ENCODE results near the gene RNASE4. TPM values are rescaled to one million over a fixed set of nuclear protein-coding genes. Genes with fewer than 3 reads are reported as not detected.
"Not testable (repeated sequence)": the region's sequence is repeated elsewhere in the genome, so short reads cannot be mapped to it uniquely, and the experiment has no call there.

Gene RNASE4
- total RNA-seq, 1 experiment from 2014 or later: 2.4 TPM

GRCh38 chr14:20659813-20660395 lies 24.5 kb upstream of the RNASE4 start:
- intact Hi-C loops (cut with micrococcal nuclease): no loop called here
- Mint-ChIP-seq H3K27me3 (ENCODE audit: insufficient read depth, unreplicated experiment) (peaks cover 25% of the 10 kb centered on the region), H3K36me3 (ENCODE audit: insufficient read depth, unreplicated experiment) (no peaks in the 10 kb centered on the region), H3K4me3 (ENCODE audit: unreplicated experiment) (no peak overlapping the region), H3K4me1 (ENCODE audit: insufficient read depth, unreplicated experiment) (peaks cover 13% of the 10 kb centered on the region), H3K27ac (ENCODE audit: low read depth, unreplicated experiment) (no peak overlapping the region), H3K9me3 (ENCODE audit: unreplicated experiment) (no peaks in the 10 kb centered on the region)
- BruUV-seq (replicated peaks): no TSS peak
- no peak for DNase-seq (ENCODE audit: unreplicated experiment)
- ChIA-PET POLR2A (no interaction called here), CTCF (interaction anchor here (1.2 to 1.3 kb wide), 2 partner anchors 30 to 51 kb away, joined by 4 read pairs; no protein-coding TSS in a partner anchor)
- TF ChIP-seq CTCF (IDR thresholded peaks at IDR 0.05; ENCODE audit: unreplicated experiment): no peak

DNA sequence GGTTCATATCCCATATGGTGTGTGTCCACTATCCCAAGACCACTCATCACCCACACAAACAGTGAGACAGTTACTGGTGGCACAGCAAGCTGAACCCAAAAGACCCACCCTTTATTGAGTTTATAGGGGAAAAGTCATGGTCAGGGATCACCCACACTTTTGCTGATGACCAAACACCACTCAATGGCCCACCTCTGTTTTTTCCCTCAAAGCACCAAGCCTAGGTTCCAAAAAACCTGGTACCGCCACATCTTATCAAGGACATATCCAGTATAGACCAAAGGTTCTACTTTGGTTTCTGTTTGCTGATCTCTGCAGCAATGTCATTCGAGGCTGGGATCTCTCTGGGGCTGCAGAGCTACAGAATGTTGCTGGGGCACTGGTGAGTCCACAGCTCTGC lies 23.2 kb upstream of the RNASE4 start:
- no peak for DNase-seq (ENCODE audit: unreplicated experiment)
- no peak for TF ChIP-seq CTCF (IDR thresholded peaks at IDR 0.05; ENCODE audit: unreplicated experiment)
- H3K4me1 Mint-ChIP-seq (ENCODE audit: insufficient read depth, unreplicated experiment): peaks cover 13% of the 10 kb centered on the region
- peaks cover 12% of the 10 kb centered on the region for H3K27me3 Mint-ChIP-seq (ENCODE audit: insufficient read depth, unreplicated experiment)
- intact Hi-C loops (cut with micrococcal nuclease): no loop called here
- no TSS peak for BruUV-seq (replicated peaks)
- H3K9me3 Mint-ChIP-seq (ENCODE audit: unreplicated experiment): no peaks in the 10 kb centered on the region
- CTCF ChIA-PET: interaction anchor here (2.2 kb wide), 1 partner anchor 30 kb away, joined by 8 read pairs; no protein-coding TSS in a partner anchor
- POLR2A ChIA-PET: interaction anchor here (0.6 kb wide), 1 partner anchor 11 kb away, joined by 3 read pairs; no protein-coding TSS in a partner anchor
- H3K36me3 Mint-ChIP-seq (ENCODE audit: insufficient read depth, unreplicated experiment): no peaks in the 10 kb centered on the region
- H3K4me3 Mint-ChIP-seq (ENCODE audit: unreplicated experiment): no peak overlapping the region
- H3K27ac Mint-ChIP-seq (ENCODE audit: low read depth, unreplicated experiment): no peak overlapping the region

DNA sequence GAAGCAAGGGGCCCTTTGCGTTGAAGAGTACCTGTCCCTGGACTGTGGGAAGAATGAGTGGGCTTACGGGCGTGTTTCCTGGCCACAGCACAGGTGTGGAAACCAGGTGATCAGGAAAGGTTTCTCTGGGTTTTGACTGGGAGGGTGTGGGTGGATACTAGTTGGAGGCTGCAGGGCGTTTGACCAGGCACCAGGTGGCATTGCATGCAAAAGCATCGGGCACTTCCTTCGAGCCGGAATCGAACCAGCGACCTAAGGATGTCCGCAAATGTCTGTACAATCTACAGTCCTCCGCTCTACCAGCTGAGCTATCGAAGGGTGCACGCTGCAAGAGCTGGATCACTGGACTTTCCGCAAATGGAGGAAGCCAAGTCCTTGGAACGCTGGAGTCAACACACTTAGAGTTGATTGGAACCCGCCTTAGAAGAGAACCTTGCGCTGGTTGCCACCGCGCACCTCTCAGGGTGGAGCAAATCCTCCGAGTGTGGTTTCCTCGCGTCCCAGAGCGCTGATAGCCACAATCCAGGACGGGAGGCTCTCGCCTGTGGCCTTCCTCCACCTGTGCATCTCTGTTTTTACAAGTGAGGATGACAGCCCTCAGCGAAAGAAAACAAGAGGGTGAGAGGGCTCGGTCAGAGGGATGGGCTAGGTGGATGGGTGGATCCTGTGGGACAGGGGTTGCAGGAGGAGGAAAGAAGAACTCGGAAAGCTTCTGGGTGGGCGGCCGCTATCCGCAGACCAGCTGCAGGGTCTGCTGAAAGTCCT lies 21.2 kb upstream of the RNASE4 start:
- Mint-ChIP-seq H3K27me3 (ENCODE audit: insufficient read depth, unreplicated experiment) (peaks cover 18% of the 10 kb centered on the region), H3K4me3 (ENCODE audit: unreplicated experiment) (peak overlapping the region; percentile 65), H3K4me1 (ENCODE audit: insufficient read depth, unreplicated experiment) (peaks cover 13% of the 10 kb centered on the region), H3K9me3 (ENCODE audit: unreplicated experiment) (no peaks in the 10 kb centered on the region), H3K27ac (ENCODE audit: low read depth, unreplicated experiment) (no peak overlapping the region), H3K36me3 (ENCODE audit: insufficient read depth, unreplicated experiment) (no peaks in the 10 kb centered on the region)
- no TSS peak for BruUV-seq (replicated peaks)
- peak; percentile 45 for TF ChIP-seq CTCF (IDR thresholded peaks at IDR 0.05; ENCODE audit: unreplicated experiment)
- intact Hi-C loops (cut with micrococcal nuclease): loop anchor here (1.0 kb wide), 2 partner anchors 18 to 28 kb away; no protein-coding TSS in a partner anchor
- DNase-seq (ENCODE audit: unreplicated experiment): peak; percentile 67
- POLR2A ChIA-PET: interaction anchor here (3.6 kb wide), 1 partner anchor 19 kb away, joined by 22 read pairs; no protein-coding TSS in a partner anchor
- CTCF ChIA-PET: interaction anchor here (0.6 to 2.2 kb wide), 8 partner anchors 17 to 412 kb away, joined by 3 to 8 read pairs (median 4); partner anchors contain the start of gene RNASE4

- H3K9me3 Mint-ChIP-seq (ENCODE audit: unreplicated experiment); BruUV-seq (replicated peaks); POLR2A ChIA-PET; DNase-seq (ENCODE audit: unreplicated experiment); H3K36me3 Mint-ChIP-seq (ENCODE audit: insufficient read depth, unreplicated experiment); H3K4me3 Mint-ChIP-seq (ENCODE audit: unreplicated experiment); H3K27ac Mint-ChIP-seq (ENCODE audit: low read depth, unreplicated experiment); intact Hi-C loops (cut with micrococcal nuclease): not testable (repeated sequence)
- CTCF ChIA-PET: interaction anchor here (0.6 to 0.7 kb wide), 2 partner anchors 19 to 1379 kb away, joined by 3 to 5 read pairs; no protein-coding TSS in a partner anchor
- Mint-ChIP-seq H3K27me3 (ENCODE audit: insufficient read depth, unreplicated experiment) (peaks cover 27% of the 10 kb centered on the region), H3K4me1 (ENCODE audit: insufficient read depth, unreplicated experiment) (peaks cover 13% of the 10 kb centered on the region)
These were observed 17.9 kb upstream of the RNASE4 start for GRCh38 chr14:20666400-20666961.
